WTC11 (cell line): ENCODE measurements around the gene DCTD. TPM values are rescaled to one million over a fixed set of nuclear protein-coding genes. Genes with fewer than 3 reads are reported as not detected.

ENCODE experiments used
- ATAC-seq: fragments of 200-7000 bp; cut with Tn5 transposase; 2 replicates; pipeline ENCODE4 v1.10.0; 2021; ENCODE audit warnings: mild to moderate bottlenecking, moderate library complexity
- CTCF ChIA-PET: fragments of 300-600 bp; sonication (Branson Sonifier 250); formaldehyde crosslinking; loops from one replicate; lab custom pipeline; 2021; ENCODE audit warnings: antibody characterized with exemption; lab: Charles Lee
- POLR2A ChIA-PET: fragments of 350-600 bp; sonication (Branson Sonifier 250); formaldehyde crosslinking; loops from one replicate; lab custom pipeline; 2021; ENCODE audit warnings: antibody characterized with exemption; lab: Charles Lee
- DNase-seq: peaks from one replicate; pipeline ENCODE4 v3.0.0; 2021; ENCODE audit warnings: low spot score
- H3K27ac Mint-ChIP-seq: 2 replicates; pipeline ENCODE4 v1.8.0; 2021; ENCODE audit warnings: mixed read lengths
- H3K27me3 Mint-ChIP-seq: 2 replicates; pipeline ENCODE4 v1.8.0; 2021; ENCODE audit warnings: low read depth, mild to moderate bottlenecking, moderate library complexity, mixed read lengths
- H3K36me3 Mint-ChIP-seq: 2 replicates; pipeline ENCODE4 v1.8.0; 2021; ENCODE audit warnings: mixed read lengths
- H3K4me1 Mint-ChIP-seq: 2 replicates; pipeline ENCODE4 v1.8.0; 2022; ENCODE audit warnings: mixed read lengths
- H3K4me3 Mint-ChIP-seq: 2 replicates; pipeline ENCODE4 v1.8.0; 2021; ENCODE audit warnings: mild to moderate bottlenecking, moderate library complexity, mixed read lengths
- H3K9me3 Mint-ChIP-seq: 2 replicates; pipeline ENCODE4 v1.8.0; 2021; ENCODE audit warnings: mixed read lengths
- E2F1 ChIP-seq: sonication (generic); formaldehyde crosslinking; IDR thresholded peaks from 2 replicates; pipeline ENCODE4 v1.8.0; 2022; ENCODE audit warnings: mild to moderate bottlenecking, missing genetic modification reagents
- E2F4 ChIP-seq: sonication (generic); formaldehyde crosslinking; IDR thresholded peaks from 2 replicates; pipeline ENCODE4 v1.8.1; 2022; ENCODE audit warnings: low read depth, mild to moderate bottlenecking, moderate library complexity, missing genetic modification reagents, borderline replicate concordance
- ESRRA ChIP-seq: sonication (generic); formaldehyde crosslinking; IDR thresholded peaks from 2 replicates; pipeline ENCODE4 v1.8.1; 2022; ENCODE audit warnings: mild to moderate bottlenecking, missing genetic modification reagents, borderline replicate concordance
- FOXP1 ChIP-seq: sonication (generic); formaldehyde crosslinking; IDR thresholded peaks from 2 replicates; pipeline ENCODE4 v1.8.0; 2022; ENCODE audit warnings: missing genetic modification reagents, mild to moderate bottlenecking, moderate library complexity, borderline replicate concordance
- GABPB1 ChIP-seq: sonication (generic); formaldehyde crosslinking; IDR thresholded peaks from 2 replicates; pipeline ENCODE4 v1.8.1; 2023; ENCODE audit warnings: mild to moderate bottlenecking, missing genetic modification reagents
- IRF2 ChIP-seq: sonication (generic); formaldehyde crosslinking; IDR thresholded peaks from 2 replicates; pipeline ENCODE4 v1.8.0; 2022; ENCODE audit warnings: low read depth, missing genetic modification reagents, borderline replicate concordance
- MAX ChIP-seq: sonication (generic); formaldehyde crosslinking; IDR thresholded peaks from 2 replicates; pipeline ENCODE4 v1.8.0; 2022; ENCODE audit warnings: mild to moderate bottlenecking, missing genetic modification reagents
- MLX ChIP-seq: sonication (generic); formaldehyde crosslinking; IDR thresholded peaks from 2 replicates; pipeline ENCODE4 v1.8.1; 2023; ENCODE audit warnings: mild to moderate bottlenecking, missing genetic modification reagents, moderate library complexity
- MYBL2 ChIP-seq: sonication (generic); formaldehyde crosslinking; IDR thresholded peaks from 2 replicates; pipeline ENCODE4 v1.8.1; 2023; ENCODE audit warnings: mild to moderate bottlenecking, moderate library complexity, missing genetic modification reagents
- NR3C1 ChIP-seq: sonication (generic); formaldehyde crosslinking; conservative IDR thresholded peaks from 2 replicates; pipeline ENCODE4 v1.8.1; 2023; ENCODE audit warnings: low read depth, mild to moderate bottlenecking, missing genetic modification reagents
- PREB ChIP-seq: sonication (generic); formaldehyde crosslinking; IDR thresholded peaks from 2 replicates; pipeline ENCODE4 v1.8.1; 2022; ENCODE audit warnings: mild to moderate bottlenecking, missing genetic modification reagents, moderate library complexity, borderline replicate concordance
- RELA ChIP-seq: sonication (generic); formaldehyde crosslinking; IDR thresholded peaks from 2 replicates; pipeline ENCODE4 v1.8.1; 2022; ENCODE audit warnings: missing genetic modification reagents, mild to moderate bottlenecking, borderline replicate concordance
- RORB ChIP-seq: fragments of 250-450 bp; sonication (Bioruptor Pico); IDR thresholded peaks from 2 replicates; pipeline ENCODE4 v1.9.0; 2021; ENCODE audit warnings: mild to moderate bottlenecking
- STAT6 ChIP-seq: sonication (generic); formaldehyde crosslinking; conservative IDR thresholded peaks from 2 replicates; pipeline ENCODE4 v1.8.1; 2023; ENCODE audit warnings: mild to moderate bottlenecking, low read depth, missing genetic modification reagents, moderate library complexity
- ZNF138 ChIP-seq: sonication (generic); formaldehyde crosslinking; conservative IDR thresholded peaks from 2 replicates; pipeline ENCODE4 v1.8.1; 2022; ENCODE audit warnings: mild to moderate bottlenecking, moderate library complexity, missing genetic modification reagents
- ZNF317 ChIP-seq: sonication (generic); formaldehyde crosslinking; IDR thresholded peaks from 2 replicates; pipeline ENCODE4 v1.8.1; 2023; ENCODE audit warnings: low read depth, mild to moderate bottlenecking, moderate library complexity, missing genetic modification reagents, borderline replicate concordance
- ZNF425 ChIP-seq: fragments of 250-450 bp; sonication (Bioruptor Pico); conservative IDR thresholded peaks from 2 replicates; pipeline ENCODE4 v1.9.0; 2021; ENCODE audit warnings: mild to moderate bottlenecking
- ZSCAN18 ChIP-seq: fragments of 250-450 bp; sonication (Bioruptor Pico); IDR thresholded peaks from 2 replicates; pipeline ENCODE4 v2.1.2; 2022; ENCODE audit warnings: mild to moderate bottlenecking, moderate library complexity
- total RNA-seq: library from RNA; stranded (reverse); gene quantifications from 3 replicates; pipeline ENCODE4 v1.2.3, GENCODE V29; 2021

DCTD gene
- total RNA-seq, 1 experiment from 2014 or later = 56.8 TPM

- TF ChIP-seq ZSCAN18 = no peak
- no peak for TF ChIP-seq RELA (CRISPR knock-in tag)
- no peak for TF ChIP-seq ZNF317 (CRISPR knock-in tag)
- TF ChIP-seq MYBL2 (CRISPR knock-in tag) = no peak
- TF ChIP-seq ZNF138 (CRISPR knock-in tag) = no peak
- TF ChIP-seq GABPB1 = no peak
- TF ChIP-seq PREB (CRISPR knock-in tag) = no peak
- TF ChIP-seq RORB (CRISPR knock-in tag) = no peak
These were observed 38.3 kb downstream of the DCTD start (continued) for GRCh38 chr4:182878633-182879495.

GRCh38 chr4:182877326-182877883, 39.8 kb downstream of the DCTD start:
- no peaks in the 10 kb centered on the region for H3K4me1 Mint-ChIP-seq
- peaks cover 3% of the 10 kb centered on the region; the same call in 1 of the 2 replicates for H3K36me3 Mint-ChIP-seq
- no peaks in the 10 kb centered on the region for H3K27me3 Mint-ChIP-seq
- DNase-seq (no peak), ATAC-seq (peak; percentile 60)
- TF ChIP-seq GABPB1 (peak; percentile 40; the same call in 1 of the 2 replicates), IRF2 (CRISPR knock-in tag) (no peak)
- POLR2A ChIA-PET = no interaction called here
- peak overlapping the region; percentile 30; the same call in 1 of the 2 replicates for H3K27ac Mint-ChIP-seq
- no peak overlapping the region for H3K4me3 Mint-ChIP-seq
- 0 out of 2 replicates have a peak, but pooled peaks cover 3% of the 10 kb centered on the region for H3K9me3 Mint-ChIP-seq
- CTCF ChIA-PET = interaction anchor here (0.9 kb wide), 1 partner anchor 45 kb away, joined by 3 read pairs; no protein-coding TSS in a partner anchor

- no peaks in the 10 kb centered on the region for H3K4me1 Mint-ChIP-seq
- no peak overlapping the region for H3K4me3 Mint-ChIP-seq
- H3K27me3 Mint-ChIP-seq = no peaks in the 10 kb centered on the region
- peaks cover 3% of the 10 kb centered on the region; the same call in 1 of the 2 replicates for H3K36me3 Mint-ChIP-seq
- no peak for ATAC-seq
- ChIA-PET POLR2A (no interaction called here), CTCF (no interaction called here)
- DNase-seq = no peak
- H3K9me3 Mint-ChIP-seq = 0 out of 2 replicates have a peak, but pooled peaks cover 3% of the 10 kb centered on the region
- no peak overlapping the region for H3K27ac Mint-ChIP-seq
- TF ChIP-seq E2F4 (no peak), MAX (CRISPR knock-in tag) (no peak), ZNF425 (CRISPR knock-in tag) (no peak), ESRRA (CRISPR knock-in tag) (no peak), FOXP1 (CRISPR knock-in tag) (no peak), NR3C1 (CRISPR knock-in tag) (no peak), E2F1 (no peak), STAT6 (no peak), MLX (no peak), MYBL2 (CRISPR knock-in tag) (no peak)
These were observed 40.8 kb downstream of the DCTD start for GRCh38 chr4:182876427-182876826.
